ENCODE results near the gene NMUR2. TPM values are rescaled to one million over a fixed set of nuclear protein-coding genes. Genes with fewer than 3 reads are reported as not detected.

NMUR2 gene
- total RNA-seq, 1 donor from 2014 or later, result not detected

DNA sequence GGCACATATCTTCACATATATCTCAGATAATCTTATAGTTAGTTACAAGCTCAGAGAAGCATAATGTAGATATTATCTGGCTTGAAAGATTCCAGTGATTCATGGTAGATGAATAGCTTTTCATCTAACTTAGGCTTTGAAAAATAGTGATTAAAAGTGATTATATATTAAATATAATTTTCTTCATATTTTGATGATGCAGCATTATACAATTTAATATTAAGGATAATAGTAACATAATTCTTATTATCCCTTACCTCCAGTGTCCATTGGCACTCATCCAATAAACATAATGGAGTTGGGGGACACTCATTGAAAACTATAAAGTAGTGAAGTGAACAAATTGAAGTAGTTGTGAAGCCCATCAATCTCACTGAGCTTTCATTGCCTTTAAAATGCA lies 35.8 kb downstream of the NMUR2 start:
- no peak for DNase-seq (ENCODE audit: low spot score)

DNA sequence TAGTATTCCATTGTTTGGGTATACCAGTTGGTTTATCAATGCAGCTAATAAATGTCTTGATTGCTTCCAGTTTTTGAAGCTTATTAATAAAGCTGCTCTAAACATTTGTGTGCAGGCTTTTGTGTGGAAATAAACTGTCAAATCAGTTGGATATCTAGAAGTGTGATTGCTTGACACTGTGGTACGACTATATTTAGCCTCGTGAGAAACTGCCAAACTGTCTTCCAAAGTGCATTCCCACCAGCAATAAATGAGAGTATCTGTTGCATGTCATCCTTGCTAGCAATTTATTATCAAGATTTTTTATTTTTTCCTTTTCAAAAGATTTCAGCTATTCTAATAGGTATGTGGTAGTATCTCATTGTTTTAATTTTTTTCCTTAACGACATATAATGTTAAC lies 37.5 kb downstream of the NMUR2 start:
- DNase-seq (ENCODE audit: low spot score), result no peak

DNA sequence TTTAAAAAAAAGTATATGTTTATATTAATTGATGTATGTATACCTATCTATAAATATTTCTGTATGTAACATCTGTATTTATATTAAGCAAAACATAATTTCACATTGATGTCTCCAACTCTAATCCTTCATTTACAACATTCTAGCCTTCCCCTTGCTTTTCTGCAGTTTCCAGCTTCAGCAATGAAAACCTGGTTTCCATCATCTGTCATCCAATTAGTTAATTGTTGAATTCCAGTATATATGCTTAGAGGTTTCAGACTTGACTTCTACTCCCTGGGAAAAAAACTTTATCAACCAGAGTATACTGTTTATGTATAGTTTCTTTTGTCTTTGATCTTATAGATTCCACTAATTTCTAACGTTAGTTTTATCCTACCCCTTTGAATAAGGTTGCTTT lies 38.4 kb downstream of the NMUR2 start:
- no peak for DNase-seq (ENCODE audit: low spot score)

- no peak for DNase-seq (ENCODE audit: low spot score)
Observed at GRCh38 chr5:152364899-152365298, 40.2 kb downstream of the NMUR2 start.

- DNase-seq (ENCODE audit: low spot score), result no peak
Observed at GRCh38 chr5:152364172-152364571, 40.9 kb downstream of the NMUR2 start.

DNA sequence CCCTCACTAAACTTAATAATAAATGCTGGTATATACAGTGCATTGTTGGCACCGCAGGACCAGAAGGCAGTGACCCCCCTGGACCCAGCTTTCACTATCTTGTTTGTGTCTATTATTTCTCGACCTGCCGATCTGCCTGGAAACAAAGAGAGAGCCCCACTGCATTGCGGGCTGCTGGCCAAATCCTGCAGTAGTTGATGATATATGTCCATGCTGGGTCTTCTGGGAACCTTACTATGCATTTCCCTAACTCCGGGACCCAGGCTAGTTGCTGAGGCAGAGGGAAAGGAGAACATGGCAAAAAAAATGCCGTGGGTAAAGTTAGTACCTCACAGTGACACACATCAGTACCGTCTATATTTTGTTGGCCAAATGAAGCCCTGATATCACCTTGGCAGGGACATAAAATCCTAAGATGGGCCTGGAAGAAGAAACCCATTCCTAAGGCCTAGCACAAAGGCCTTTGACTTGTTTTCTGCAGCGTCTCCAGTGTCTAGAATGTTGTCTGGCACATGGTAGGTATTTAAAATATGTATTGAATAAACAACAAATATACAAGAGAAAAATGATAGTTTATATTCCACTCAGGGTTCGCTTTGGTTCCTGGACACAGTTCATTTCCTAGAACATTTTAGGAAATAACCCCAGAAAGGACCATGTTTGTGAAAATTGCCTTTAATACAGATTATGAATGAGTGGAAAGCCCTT lies 46.1 kb downstream of the NMUR2 start:
- DNase-seq (ENCODE audit: low spot score), result no peak

- no peak for DNase-seq (ENCODE audit: low spot score)
Observed at GRCh38 chr5:152356506-152356905, 48.6 kb downstream of the NMUR2 start.

DNA sequence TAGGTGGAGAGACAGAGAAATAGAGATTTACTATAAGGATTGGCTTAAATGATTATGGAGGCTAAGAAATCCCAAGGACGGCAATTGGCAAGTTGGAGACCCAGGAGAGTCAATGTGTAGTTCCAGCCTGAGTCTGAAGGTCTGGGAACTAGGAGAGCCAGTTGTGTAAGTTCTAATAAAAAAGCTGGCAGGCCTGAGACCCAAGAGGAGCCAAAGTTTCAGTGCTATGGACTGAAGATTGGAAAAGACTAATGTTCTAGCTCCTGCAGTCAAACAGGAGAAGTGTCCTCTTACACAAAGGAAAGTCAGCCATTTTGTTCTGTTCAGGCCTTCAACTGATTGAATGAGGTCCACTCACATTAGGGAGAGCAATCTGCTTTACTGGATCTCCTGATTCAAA lies 50.0 kb downstream of the NMUR2 start:
- no peak for DNase-seq (ENCODE audit: low spot score)

- DNase-seq (ENCODE audit: low spot score), result no peak
Observed at GRCh38 chr5:152353001-152353400, 52.1 kb downstream of the NMUR2 start.

DNA sequence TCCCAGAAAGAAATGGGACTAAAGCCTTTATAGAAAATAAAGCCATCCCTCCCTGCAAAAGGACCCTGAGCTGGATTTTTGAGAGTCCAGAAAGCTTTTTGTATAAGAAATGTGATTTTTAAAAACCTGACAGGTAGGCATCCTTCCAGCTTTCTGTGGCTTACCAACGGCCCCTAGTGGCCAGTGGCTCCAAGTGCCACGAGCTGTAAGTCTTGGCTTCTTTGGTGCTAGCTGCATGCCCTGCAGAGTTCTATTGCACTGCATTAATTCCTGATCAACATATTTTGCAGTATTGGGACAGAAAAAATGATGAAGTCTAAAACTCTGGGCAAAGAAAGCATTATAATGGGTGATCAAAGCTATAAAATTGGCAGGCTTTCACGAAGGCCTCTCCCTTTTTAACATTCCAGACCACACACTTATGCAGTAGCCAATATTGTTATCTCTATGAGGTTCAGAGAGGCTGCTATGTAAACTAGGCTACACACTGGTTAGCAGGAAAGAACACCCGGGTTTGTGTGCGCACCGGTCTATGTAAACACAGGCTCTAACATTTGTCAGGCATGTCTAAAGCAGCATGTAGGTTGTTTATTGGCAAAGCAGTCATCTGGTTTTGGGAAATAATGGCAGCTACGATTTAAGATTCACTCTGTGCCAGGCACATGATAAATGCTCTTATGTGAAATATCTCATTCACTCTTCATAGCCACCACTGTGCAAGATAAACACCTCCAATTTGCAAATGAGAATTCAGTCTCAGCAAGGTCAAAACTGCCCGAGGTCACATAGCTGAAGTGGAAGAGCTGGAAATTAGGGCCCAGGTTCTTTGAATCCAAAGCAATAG lies 55.2 kb downstream of the NMUR2 start:
- no peak for DNase-seq (ENCODE audit: low spot score)

Data from ureter (tissue), 1 donor.